HEK293T (cell line): ENCODE data around the gene KCND2.

Experiments used
- ARNT ChIP-seq: fragments of 450-650 bp; IDR thresholded peaks from 2 replicates; pipeline ENCODE4 v1.6.1; 2017; ENCODE audit warnings: mild to moderate bottlenecking
- BHLHE40 ChIP-seq: fragments of 450-650 bp; IDR thresholded peaks from 2 replicates; pipeline ENCODE4 v1.6.1; 2016; ENCODE audit warnings: mild to moderate bottlenecking, moderate library complexity, borderline replicate concordance
- ELF4 ChIP-seq: fragments of 450-650 bp; IDR thresholded peaks from 2 replicates; pipeline ENCODE4 v1.6.1; 2017; ENCODE audit warnings: antibody characterized with exemption
- FOXA1 ChIP-seq: fragments of 450-650 bp; IDR thresholded peaks from 2 replicates; pipeline ENCODE4 v1.6.1; 2016; ENCODE audit warnings: mild to moderate bottlenecking
- FOXK2 ChIP-seq: fragments of 450-650 bp; IDR thresholded peaks from 2 replicates; pipeline ENCODE4 v1.6.1; 2016; ENCODE audit warnings: mild to moderate bottlenecking
- FOXM1 ChIP-seq: fragments of 450-650 bp; IDR thresholded peaks from 2 replicates; pipeline ENCODE4 v1.6.1; 2017; ENCODE audit warnings: mild to moderate bottlenecking, borderline replicate concordance
- HDGF ChIP-seq: fragments of 450-650 bp; IDR thresholded peaks from 2 replicates; pipeline ENCODE4 v1.6.1; 2017; ENCODE audit warnings: antibody characterized with exemption, borderline replicate concordance
- NFRKB ChIP-seq: fragments of 450-650 bp; IDR thresholded peaks from 2 replicates; pipeline ENCODE4 v1.6.1; 2016; ENCODE audit warnings: mild to moderate bottlenecking, moderate library complexity
- SP1 ChIP-seq: fragments of 450-650 bp; IDR thresholded peaks from 2 replicates; pipeline ENCODE4 v1.6.1; 2017
- SUZ12 ChIP-seq: fragments of 450-650 bp; IDR thresholded peaks from 2 replicates; pipeline ENCODE4 v1.6.1; 2016; ENCODE audit warnings: mild to moderate bottlenecking
- TARDBP ChIP-seq: fragments of 450-650 bp; IDR thresholded peaks from 2 replicates; pipeline ENCODE4 v1.6.1; 2016
- ZNF384 ChIP-seq: fragments of 450-650 bp; IDR thresholded peaks from 2 replicates; pipeline ENCODE4 v1.6.1; 2016

- TF ChIP-seq ARNT (no peak), TARDBP (no peak), FOXM1 (no peak), ELF4 (no peak), HDGF (no peak), NFRKB (no peak), FOXK2 (no peak), SP1 (no peak), BHLHE40 (no peak), FOXA1 (no peak), ZNF384 (no peak), SUZ12 (no peak)
Measured at GRCh38 chr7:120373174-120373573, 100.2 kb downstream of the KCND2 start.
